ENCODE results near the gene PLEKHM2. TPM values are rescaled to one million over a fixed set of nuclear protein-coding genes. Genes with fewer than 3 reads are reported as not detected.

PLEKHM2 gene
- total RNA-seq, 1 experiment from 2014 or later = 33.3 TPM

GRCh38 chr1:15726508-15726907, 42.4 kb downstream of the PLEKHM2 start:
- Mint-ChIP-seq H3K27ac (ENCODE audit: unreplicated experiment) (no peak overlapping the region), H3K4me3 (ENCODE audit: unreplicated experiment) (no peak overlapping the region), H3K9me3 (ENCODE audit: unreplicated experiment) (no peaks in the 10 kb centered on the region), H3K4me1 (ENCODE audit: low read depth, unreplicated experiment) (peaks cover 6% of the 10 kb centered on the region), H3K27me3 (ENCODE audit: insufficient read depth, unreplicated experiment) (no peaks in the 10 kb centered on the region), H3K36me3 (ENCODE audit: insufficient read depth, unreplicated experiment) (peaks cover 12% of the 10 kb centered on the region)
- Histone ChIP-seq H3K4me3 (ENCODE audit: low read depth, low read length) (no peak overlapping the region), H3K27me3 (replicated peaks; ENCODE audit: control insufficient read depth, insufficient read depth, low read length) (no peaks in the 10 kb centered on the region), H3K9me3 (no peaks in the 10 kb centered on the region), H3K4me1 (no peaks in the 10 kb centered on the region), H3K36me3 (ENCODE audit: control insufficient read depth, insufficient read depth, low read length) (no peaks in the 10 kb centered on the region; the same call in 1 of the 2 replicates)
- CTCF ChIA-PET = no interaction called here
- no peak for DNase-seq
- TF ChIP-seq CTCF (IDR thresholded peaks at IDR 0.05; ENCODE audit: insufficient read depth in 1 of 2, low read depth in 1 of 2, low read length in 1 of 2, severe bottlenecking in 1 of 2, unreplicated experiment in 1 of 2) = no peak
- POLR2A ChIA-PET = no interaction called here
- BruUV-seq (replicated peaks) = no TSS peak
- intact Hi-C loops (cut with micrococcal nuclease; ENCODE audit: unreplicated experiment) = no loop called here

GRCh38 chr1:15727021-15727420, 42.9 kb downstream of the PLEKHM2 start:
- no peaks in the 10 kb centered on the region for H3K9me3 Mint-ChIP-seq (ENCODE audit: unreplicated experiment)
- POLR2A ChIA-PET = no interaction called here
- no peak for TF ChIP-seq CTCF (IDR thresholded peaks at IDR 0.05; ENCODE audit: insufficient read depth in 1 of 2, low read depth in 1 of 2, low read length in 1 of 2, severe bottlenecking in 1 of 2, unreplicated experiment in 1 of 2)
- H3K36me3 Mint-ChIP-seq (ENCODE audit: insufficient read depth, unreplicated experiment) = peaks cover 11% of the 10 kb centered on the region
- Histone ChIP-seq H3K27me3 (replicated peaks; ENCODE audit: control insufficient read depth, insufficient read depth, low read length) (no peaks in the 10 kb centered on the region), H3K4me3 (ENCODE audit: low read depth, low read length) (no peak overlapping the region), H3K36me3 (ENCODE audit: control insufficient read depth, insufficient read depth, low read length) (no peaks in the 10 kb centered on the region; the same call in 1 of the 2 replicates), H3K4me1 (no peaks in the 10 kb centered on the region), H3K9me3 (no peaks in the 10 kb centered on the region)
- CTCF ChIA-PET = no interaction called here
- no peak overlapping the region for H3K4me3 Mint-ChIP-seq (ENCODE audit: unreplicated experiment)
- no TSS peak for BruUV-seq (replicated peaks)
- intact Hi-C loops (cut with micrococcal nuclease; ENCODE audit: unreplicated experiment) = no loop called here
- H3K27ac Mint-ChIP-seq (ENCODE audit: unreplicated experiment) = no peak overlapping the region
- peaks cover 6% of the 10 kb centered on the region for H3K4me1 Mint-ChIP-seq (ENCODE audit: low read depth, unreplicated experiment)
- no peaks in the 10 kb centered on the region for H3K27me3 Mint-ChIP-seq (ENCODE audit: insufficient read depth, unreplicated experiment)
- DNase-seq = no peak

GRCh38 chr1:15727424-15727823, 43.3 kb downstream of the PLEKHM2 start:
- ChIA-PET POLR2A (no interaction called here), CTCF (no interaction called here)
- H3K4me3 Mint-ChIP-seq (ENCODE audit: unreplicated experiment) = no peak overlapping the region
- Histone ChIP-seq H3K9me3 (no peaks in the 10 kb centered on the region), H3K4me3 (ENCODE audit: low read depth, low read length) (no peak overlapping the region), H3K36me3 (ENCODE audit: control insufficient read depth, insufficient read depth, low read length) (no peaks in the 10 kb centered on the region; the same call in 1 of the 2 replicates), H3K27me3 (replicated peaks; ENCODE audit: control insufficient read depth, insufficient read depth, low read length) (no peaks in the 10 kb centered on the region), H3K4me1 (no peaks in the 10 kb centered on the region)
- H3K4me1 Mint-ChIP-seq (ENCODE audit: low read depth, unreplicated experiment) = peaks cover 6% of the 10 kb centered on the region
- no peaks in the 10 kb centered on the region for H3K27me3 Mint-ChIP-seq (ENCODE audit: insufficient read depth, unreplicated experiment)
- no peak for TF ChIP-seq CTCF (IDR thresholded peaks at IDR 0.05; ENCODE audit: insufficient read depth in 1 of 2, low read depth in 1 of 2, low read length in 1 of 2, severe bottlenecking in 1 of 2, unreplicated experiment in 1 of 2)
- no peak for DNase-seq
- no peaks in the 10 kb centered on the region for H3K9me3 Mint-ChIP-seq (ENCODE audit: unreplicated experiment)
- no TSS peak for BruUV-seq (replicated peaks)
- H3K36me3 Mint-ChIP-seq (ENCODE audit: insufficient read depth, unreplicated experiment) = peaks cover 14% of the 10 kb centered on the region
- intact Hi-C loops (cut with micrococcal nuclease; ENCODE audit: unreplicated experiment) = no loop called here
- H3K27ac Mint-ChIP-seq (ENCODE audit: unreplicated experiment) = no peak overlapping the region

Measured in Caco-2 (cell line).